GM12873 (cell line): Measurements from ENCODE around the gene OR2J3.
A peak's percentile ranks its signal among the peaks of the same experiment; 100 is the strongest.

Source experiments
- CTCF ChIP-seq: IDR thresholded peaks from 2 replicates; pipeline ENCODE4 v1.5.1; 2012; ENCODE audit warnings: low read depth, mild to moderate bottlenecking, moderate library complexity, low read length, control low read depth; ENCODE audit not compliant: insufficient read depth; ENCODE audit errors: missing control alignments

Gene OR2J3

GRCh38 chr6:29107758-29108157 lies at the start of gene OR2J3:
Gene OR2J3, plus strand, starts transcription at chr6:29108058. Its CDS starts 3,833 bp downstream, at chr6:29111891.
- no peak for TF ChIP-seq CTCF

- TF ChIP-seq CTCF: peak; percentile 73
Measured at GRCh38 chr6:29071831-29072723, 35.8 kb upstream of the OR2J3 start.

- TF ChIP-seq CTCF: no peak
Measured at GRCh38 chr6:29079203-29079602, 28.7 kb upstream of the OR2J3 start.

GRCh38 chr6:29081312-29081711 lies 26.5 kb upstream of the OR2J3 start:
- no peak for TF ChIP-seq CTCF

- no peak for TF ChIP-seq CTCF
Measured at GRCh38 chr6:29082457-29082856, 25.4 kb upstream of the OR2J3 start.

- no peak for TF ChIP-seq CTCF
Measured at GRCh38 chr6:29087213-29087612, 20.6 kb upstream of the OR2J3 start, which contains the start of gene OR2B3. Gene OR2B3, minus strand, starts transcription at chr6:29087313. Its CDS starts 65 bp downstream, at chr6:29087248.

- TF ChIP-seq CTCF: no peak
Measured at GRCh38 chr6:29092957-29093356, 14.9 kb upstream of the OR2J3 start.
